GM18909 (cell line): ENCODE results near the gene MS4A4E.
A peak's percentile ranks its signal among the peaks of the same experiment; 100 is the strongest.
"Not testable (repeated sequence)": the region's sequence is repeated elsewhere in the genome, so short reads cannot be mapped to it uniquely, and the experiment has no call there.

Source experiments
- ATAC-seq: cut with Tn5 transposase; IDR thresholded peaks from one replicate; pipeline ENCODE4 v1.9.1; 2021; ENCODE audit warnings: mild to moderate bottlenecking; ENCODE audit not compliant: unreplicated experiment, poor library complexity

The MS4A4E gene

GRCh38 chr11:60222141-60222540 is 20.8 kb downstream of the MS4A4E start:
- ATAC-seq = no peak

DNA sequence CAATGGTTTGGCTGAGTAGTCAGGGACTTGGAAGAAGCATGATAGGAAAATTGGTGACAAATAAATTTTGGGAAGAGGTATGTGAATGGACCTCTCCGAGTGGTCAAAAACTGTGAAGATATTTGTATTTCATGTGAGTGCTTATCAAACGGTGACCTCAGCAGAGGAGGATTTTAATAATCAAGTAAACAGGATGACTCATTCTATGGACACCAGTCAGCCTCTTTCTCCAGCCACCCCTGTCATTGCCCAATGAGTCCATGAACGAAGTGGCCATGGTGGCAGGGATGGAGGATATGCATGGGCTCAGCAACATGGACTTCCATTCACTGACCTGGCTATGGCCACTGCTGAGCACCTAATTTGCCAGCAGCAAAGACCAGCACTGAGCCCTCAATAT is 21.2 kb downstream of the MS4A4E start:
- ATAC-seq = no peak

- ATAC-seq = no peak
These were observed 21.8 kb downstream of the MS4A4E start for GRCh38 chr11:60221181-60221580.

DNA sequence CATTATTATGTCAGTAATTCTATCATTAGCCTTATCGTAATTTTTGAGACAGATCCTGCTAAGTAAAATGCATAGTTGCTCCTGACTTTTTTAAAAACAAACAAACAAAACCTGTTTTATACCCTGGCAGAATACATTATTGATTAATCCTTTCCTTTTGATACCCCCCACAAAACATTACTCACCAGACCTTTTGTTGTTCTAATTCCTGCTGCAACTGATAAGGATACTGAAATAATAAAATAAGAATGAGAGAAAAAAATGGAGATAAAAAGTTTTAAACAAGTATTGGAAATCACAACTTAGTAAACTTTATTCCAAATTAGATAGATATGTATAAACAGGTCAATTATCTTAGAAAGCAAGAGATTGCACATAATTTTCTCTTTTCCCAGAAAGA is 28.6 kb downstream of the MS4A4E start:
- no peak for ATAC-seq

- no peak for ATAC-seq
These were observed 31.7 kb downstream of the MS4A4E start for GRCh38 chr11:60211206-60211605.

DNA sequence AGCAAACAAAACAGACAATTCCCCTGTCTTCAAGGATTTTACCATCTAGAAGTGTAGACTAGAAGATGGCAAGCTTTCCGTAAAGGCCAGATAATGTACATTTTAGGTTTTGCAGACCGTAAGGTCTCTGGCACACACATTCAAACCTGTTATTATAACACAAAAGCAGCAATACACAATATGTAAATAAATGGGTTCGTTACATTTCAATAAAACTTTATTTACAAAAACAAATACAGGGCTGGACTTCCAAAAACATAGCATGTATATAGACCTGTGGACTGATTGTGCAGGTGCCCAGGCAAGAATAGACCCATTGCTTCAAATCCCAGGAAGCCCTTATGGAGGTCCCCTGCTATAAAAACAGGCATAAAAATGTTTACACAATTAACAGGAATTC is 33.0 kb downstream of the MS4A4E start:
- no peak for ATAC-seq

DNA sequence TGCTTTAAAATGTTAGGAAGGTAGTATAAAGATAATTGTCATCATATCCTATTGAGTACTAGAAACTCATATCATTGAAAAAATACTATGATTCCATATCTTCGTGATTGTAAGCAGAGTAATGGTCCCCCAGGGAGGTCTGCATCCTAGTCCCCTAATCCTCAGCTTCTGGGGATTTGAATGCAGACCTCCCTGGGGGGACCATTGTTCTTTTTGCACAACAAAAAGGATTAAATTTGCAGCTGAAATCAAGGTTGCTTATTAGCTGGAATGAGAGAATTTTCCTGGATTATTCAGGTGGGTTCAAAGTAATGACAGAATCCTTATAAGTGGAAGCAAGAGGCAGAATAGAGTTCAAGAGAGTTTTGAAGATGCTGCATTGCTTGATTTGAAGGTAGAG is 34.0 kb downstream of the MS4A4E start:
- ATAC-seq = no peak

DNA sequence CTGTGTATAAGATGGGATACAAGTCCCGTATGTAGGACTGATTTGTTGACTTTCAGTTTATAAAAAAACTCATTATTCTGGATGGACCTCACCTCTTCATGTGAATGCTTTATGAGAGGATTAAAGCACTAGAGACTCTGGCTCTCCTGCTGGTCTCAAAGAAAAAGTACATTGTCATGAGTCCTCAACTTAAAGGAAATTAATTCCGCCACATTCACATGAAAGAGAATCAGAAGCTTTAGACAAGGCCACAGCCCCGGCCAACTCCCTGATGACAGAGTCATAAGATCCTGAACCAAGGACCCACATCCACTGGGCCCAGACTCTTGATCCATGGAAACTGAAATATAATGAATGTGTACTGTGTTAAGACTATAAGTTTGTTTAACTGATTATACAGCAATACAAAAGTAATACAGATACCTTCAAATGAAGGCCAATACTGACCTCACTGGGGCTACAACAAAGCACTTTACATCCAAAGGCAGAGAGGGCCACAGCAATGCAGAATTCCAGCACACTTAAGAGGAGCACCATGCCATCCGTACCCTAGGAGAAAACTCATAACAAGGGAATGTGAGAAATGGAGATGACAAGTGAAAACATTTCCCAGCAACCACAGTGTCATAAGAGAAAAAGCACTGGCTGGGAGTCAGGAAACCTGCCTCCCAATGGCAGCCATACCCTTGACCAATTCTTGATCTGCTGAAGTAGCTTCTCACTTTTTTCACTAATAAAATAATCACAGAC is 34.6 kb downstream of the MS4A4E start:
- ATAC-seq = no peak

DNA sequence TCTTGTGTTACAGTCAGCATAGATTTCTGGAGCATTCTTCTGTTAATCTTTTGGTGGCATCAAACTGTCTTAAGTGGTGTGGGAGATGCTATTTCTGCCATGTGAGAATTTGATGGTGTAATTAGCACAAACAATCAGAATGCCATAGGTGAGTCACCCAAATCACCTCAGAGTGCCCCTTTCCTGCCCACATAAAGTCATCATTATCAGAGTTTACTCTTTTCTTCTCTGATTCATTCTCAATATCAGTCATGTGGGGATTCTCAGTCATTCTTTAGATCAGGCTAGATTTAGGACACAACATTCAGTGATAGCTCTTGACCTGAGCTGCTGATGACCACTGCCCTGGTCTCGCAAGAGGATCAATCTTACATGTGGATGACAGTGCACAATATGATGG is 36.3 kb downstream of the MS4A4E start:
- peak; percentile 50 for ATAC-seq

DNA sequence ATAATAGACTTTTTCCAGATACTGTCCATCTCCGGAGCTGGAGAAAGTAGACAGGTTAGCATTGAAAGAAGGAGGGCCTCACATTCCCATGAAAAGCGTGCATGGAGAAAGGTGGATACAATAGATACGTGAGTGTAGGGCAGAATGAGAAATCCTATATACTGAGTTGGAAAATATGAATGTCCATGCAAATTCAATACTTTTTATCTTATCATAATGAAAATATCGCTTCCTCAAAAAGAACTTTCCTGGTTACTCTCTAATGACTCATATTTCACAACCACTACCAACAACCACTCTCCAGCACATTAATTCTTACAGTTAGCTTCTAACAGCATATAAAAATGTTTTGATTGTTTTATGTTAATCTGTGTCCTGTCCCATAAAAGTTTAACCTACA is 38.0 kb downstream of the MS4A4E start:
- no peak for ATAC-seq

GRCh38 chr11:60201334-60201733 is 41.6 kb downstream of the MS4A4E start:
- not testable (repeated sequence) for ATAC-seq

- no peak for ATAC-seq
These were observed 45.5 kb downstream of the MS4A4E start for GRCh38 chr11:60197442-60197841.

- peak; percentile 61 for ATAC-seq
These were observed 47.0 kb downstream of the MS4A4E start for GRCh38 chr11:60195923-60196368.

DNA sequence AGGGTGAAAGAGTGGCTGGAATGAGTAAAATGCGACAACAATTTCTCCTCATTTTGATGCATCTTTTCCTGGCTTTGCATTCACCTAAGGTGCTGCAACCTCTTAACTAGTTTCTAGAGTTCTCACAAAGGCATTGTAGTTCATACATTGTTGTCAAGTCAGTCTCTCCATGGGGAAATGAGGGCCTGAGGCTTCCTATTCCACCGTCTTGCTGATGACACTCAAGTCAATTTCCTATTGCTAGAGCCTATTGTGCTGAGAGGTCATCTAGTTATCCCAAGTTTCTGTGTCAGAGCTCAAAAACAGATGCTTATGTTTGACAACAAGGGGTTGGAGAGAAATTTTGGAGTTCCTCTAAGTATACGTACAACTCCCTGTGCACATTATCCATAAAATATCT is 48.4 kb downstream of the MS4A4E start:
- ATAC-seq = no peak

- ATAC-seq = peak; percentile 92
These were observed 49.1 kb downstream of the MS4A4E start for GRCh38 chr11:60193687-60194433.

- not testable (repeated sequence) for ATAC-seq
These were observed 50.4 kb downstream of the MS4A4E start for GRCh38 chr11:60192564-60192963.

DNA sequence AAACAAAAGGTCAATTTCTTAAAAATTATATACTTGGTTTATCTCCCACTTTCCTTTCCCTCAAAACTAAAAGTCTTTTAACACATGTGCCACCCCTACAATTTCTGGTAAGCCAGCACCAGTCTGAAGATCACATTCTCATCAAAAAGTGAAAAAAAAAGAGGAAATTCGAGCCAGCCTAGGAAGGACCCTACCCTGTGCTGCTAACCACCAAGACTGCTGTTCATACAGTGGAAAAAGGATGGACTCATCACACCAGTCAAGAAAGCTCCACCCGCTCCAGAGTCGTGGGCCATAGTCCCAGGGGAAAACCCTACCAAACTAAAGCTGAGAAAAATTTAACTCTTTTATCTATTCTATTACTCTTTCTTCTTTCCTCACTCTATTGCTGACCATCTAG is 54.5 kb downstream of the MS4A4E start:
- not testable (repeated sequence) for ATAC-seq

DNA sequence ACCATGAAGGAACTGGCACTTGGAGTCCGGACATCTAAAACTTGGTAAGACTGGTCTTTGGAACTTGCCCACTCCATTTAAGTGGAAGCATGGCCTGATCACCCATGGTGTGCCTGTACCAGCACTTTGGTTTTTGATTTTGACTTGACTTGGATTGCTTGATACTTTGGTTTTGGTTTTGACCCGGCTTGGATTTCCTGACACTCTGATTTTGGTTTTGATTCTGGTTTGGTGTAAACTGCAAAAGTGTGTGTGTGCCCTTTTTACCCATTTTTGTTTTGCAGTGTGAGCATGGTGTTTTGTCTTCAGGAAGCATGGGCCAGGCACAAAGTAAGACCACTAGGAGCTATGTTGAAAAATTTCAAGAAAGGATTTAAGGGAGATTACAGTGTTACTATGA is 56.8 kb downstream of the MS4A4E start:
- ATAC-seq = not testable (repeated sequence)

GRCh38 chr11:60185512-60185827 is 57.5 kb downstream of the MS4A4E start:
- not testable (repeated sequence) for ATAC-seq

- ATAC-seq = peak; percentile 74
These were observed 58.0 kb downstream of the MS4A4E start for GRCh38 chr11:60184824-60185511.

GRCh38 chr11:60183591-60184205 is 59.2 kb downstream of the MS4A4E start:
- ATAC-seq = no peak
